Trophoblast cell (in vitro differentiated cells and primary cell): ENCODE data around the gene NBAS.
"Not testable (repeated sequence)": the region's sequence is repeated elsewhere in the genome, so short reads cannot be mapped to it uniquely, and the experiment has no call there.

Source experiments
- DNase-seq, 2 donors: peaks; one replicate each; pipeline ENCODE4 v3.0.0-alpha.2; 2016
- H2AFZ ChIP-seq: 2 replicates; pipeline ENCODE4 v1.6.1; 2013; ENCODE audit warnings: low read length, moderate library complexity, mild to moderate bottlenecking; ENCODE audit not compliant: insufficient read depth, poor library complexity
- H2AK5ac ChIP-seq: 2 replicates; pipeline ENCODE4 v1.6.1; 2013; ENCODE audit warnings: mild to moderate bottlenecking, low read length
- H2BK120ac ChIP-seq: 2 replicates; pipeline ENCODE4 v1.6.1; 2013; ENCODE audit warnings: low read length, mild to moderate bottlenecking, moderate library complexity; ENCODE audit not compliant: insufficient read depth, poor library complexity
- H2BK12ac ChIP-seq: 2 replicates; pipeline ENCODE4 v1.6.1; 2013; ENCODE audit warnings: mild to moderate bottlenecking, low read length, moderate library complexity
- H2BK5ac ChIP-seq: 2 replicates; pipeline ENCODE4 v1.6.1; 2013; ENCODE audit warnings: low read length, low read depth, moderate library complexity, mild to moderate bottlenecking; ENCODE audit not compliant: poor library complexity
- H3K14ac ChIP-seq: 2 replicates; pipeline ENCODE4 v1.6.1; 2013; ENCODE audit warnings: mild to moderate bottlenecking, low read length
- H3K18ac ChIP-seq: 2 replicates; pipeline ENCODE4 v1.6.1; 2013; ENCODE audit warnings: mild to moderate bottlenecking, low read length
- H3K23ac ChIP-seq: 2 replicates; pipeline ENCODE4 v1.6.1; 2013; ENCODE audit warnings: low read length
- H3K27ac ChIP-seq: 2 replicates; pipeline ENCODE4 v1.5.1; 2013; ENCODE audit warnings: low read depth, mild to moderate bottlenecking, inconsistent platforms, low read length, moderate library complexity
- H3K27me3 ChIP-seq: 2 replicates; pipeline ENCODE4 v1.6.1; 2013; ENCODE audit warnings: inconsistent platforms, mild to moderate bottlenecking, low read length, moderate library complexity; ENCODE audit not compliant: insufficient read depth
- H3K36me3 ChIP-seq, 2 experiments: 1 replicate in 1 of 2; 2 replicates in 1 of 2; pipeline ENCODE4 v1.6.1; 2013; ENCODE audit warnings: low read length in 2 of 2, mild to moderate bottlenecking in 2 of 2, moderate library complexity in 1 of 2; ENCODE audit not compliant: insufficient read depth in 2 of 2, control insufficient read depth in 1 of 2
- H3K4ac ChIP-seq: 2 replicates; pipeline ENCODE4 v1.6.1; 2013; ENCODE audit warnings: low read depth, mild to moderate bottlenecking, low read length, moderate library complexity
- H3K4me1 ChIP-seq, 2 experiments: 1 replicate in 1 of 2; 2 replicates in 1 of 2; pipeline ENCODE4 v1.6.1; 2013; ENCODE audit warnings: low read length in 2 of 2, mild to moderate bottlenecking in 2 of 2, moderate library complexity in 1 of 2; ENCODE audit not compliant: insufficient read depth in 2 of 2, control insufficient read depth in 1 of 2
- H3K4me2 ChIP-seq: 2 replicates; pipeline ENCODE4 v1.6.1; 2013; ENCODE audit warnings: inconsistent platforms, mild to moderate bottlenecking, low read length, moderate library complexity
- H3K4me3 ChIP-seq: 2 replicates; pipeline ENCODE4 v1.5.1; 2013; ENCODE audit warnings: mild to moderate bottlenecking, low read depth, low read length, inconsistent platforms
- H3K79me1 ChIP-seq: one replicate; pipeline ENCODE4 v1.6.1; 2013; ENCODE audit warnings: low read length
- H3K79me2 ChIP-seq: 2 replicates; pipeline ENCODE4 v1.6.1; 2013; ENCODE audit warnings: low read length, mild to moderate bottlenecking; ENCODE audit not compliant: control insufficient read depth, insufficient read depth, poor library complexity
- H3K9ac ChIP-seq: 2 replicates; pipeline ENCODE4 v1.6.1; 2013; ENCODE audit warnings: mild to moderate bottlenecking, low read length
- H3K9me3 ChIP-seq: 2 replicates; pipeline ENCODE4 v1.6.1; 2013; ENCODE audit warnings: low read depth, mild to moderate bottlenecking, control low read depth, inconsistent platforms, low read length; ENCODE audit not compliant: insufficient read depth
- H4K12ac ChIP-seq: 2 replicates; pipeline ENCODE4 v1.6.1; 2013; ENCODE audit warnings: low read depth, mild to moderate bottlenecking, low read length, moderate library complexity
- H4K8ac ChIP-seq: 2 replicates; pipeline ENCODE4 v1.6.1; 2013; ENCODE audit warnings: low read depth, mild to moderate bottlenecking, low read length, moderate library complexity
- H4K91ac ChIP-seq: one replicate; pipeline ENCODE4 v1.6.1; 2013; ENCODE audit warnings: low read depth, mild to moderate bottlenecking, low read length, moderate library complexity
- WGBS: extraction: QIAGEN DNeasy Blood & Tissue Kit; methylation state at CpG from one replicate; pipeline ENCODE4 v1.1.7; 2013; ENCODE audit warnings: missing lambda C conversion rate; ENCODE audit not compliant: insufficient read length, insufficient coverage; ENCODE audit errors: extremely low coverage; 5-methylcytosine and 5-hydroxymethylcytosine counted together

The NBAS gene

DNA sequence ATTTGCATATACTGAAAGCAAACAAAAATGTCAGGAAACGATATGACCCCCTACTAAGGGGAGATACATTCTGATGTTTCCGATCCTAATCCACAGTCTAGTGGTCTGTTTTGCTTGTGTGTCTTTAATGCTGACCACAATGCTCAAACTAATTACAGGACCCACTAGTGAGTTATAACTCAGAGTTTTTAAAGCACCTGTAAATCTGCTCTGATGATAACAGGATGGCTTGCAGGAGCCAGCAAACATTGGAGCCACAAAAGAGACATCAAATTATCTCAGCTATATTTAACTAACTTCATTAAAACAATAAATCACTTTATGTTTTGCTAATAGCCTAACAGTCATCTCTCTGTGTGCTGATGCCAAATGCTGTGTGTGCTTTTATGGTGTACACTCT lies 300.3 kb downstream of the NBAS start:
- H3K9ac ChIP-seq: no peak overlapping the region
- H2BK5ac ChIP-seq: no peak overlapping the region
- no peak overlapping the region for H3K4ac ChIP-seq
- no peak overlapping the region for H2BK12ac ChIP-seq
- no peak overlapping the region for H3K23ac ChIP-seq
- no peak overlapping the region for H4K12ac ChIP-seq
- no peak overlapping the region for H3K27ac ChIP-seq
- no peak overlapping the region for H4K8ac ChIP-seq
- no peaks in the 10 kb centered on the region for H3K79me2 ChIP-seq
- H3K79me1 ChIP-seq: no peaks in the 10 kb centered on the region
- H3K9me3 ChIP-seq: no peaks in the 10 kb centered on the region
- H2BK120ac ChIP-seq: no peak overlapping the region
- no peak overlapping the region for H3K4me3 ChIP-seq
- no peak overlapping the region for H2AFZ ChIP-seq
- H3K14ac ChIP-seq: no peak overlapping the region
- DNase-seq: no peak
- H3K4me1 ChIP-seq: no peaks in the 10 kb centered on the region
- H3K18ac ChIP-seq: no peak overlapping the region
- no peaks in the 10 kb centered on the region for H3K36me3 ChIP-seq
- H2AK5ac ChIP-seq: no peak overlapping the region
- WGBS: no CpG with 5 or more reads among the region's 2 CpGs
- H3K27me3 ChIP-seq: no peaks in the 10 kb centered on the region
- no peak overlapping the region for H3K4me2 ChIP-seq
- H4K91ac ChIP-seq: no peak overlapping the region

- Histone ChIP-seq H3K14ac (no peak overlapping the region), H3K4me3 (no peak overlapping the region), H3K27ac (no peak overlapping the region), H2AK5ac (no peak overlapping the region), H4K12ac (no peak overlapping the region), H3K23ac (no peak overlapping the region), H3K4me1 (no peaks in the 10 kb centered on the region), H3K18ac (no peak overlapping the region), H2BK5ac (no peak overlapping the region), H3K4ac (no peak overlapping the region), H2BK12ac (no peak overlapping the region), H3K36me3 (no peaks in the 10 kb centered on the region), H2AFZ (no peak overlapping the region), H3K4me2 (no peak overlapping the region), H3K79me2 (no peaks in the 10 kb centered on the region), H3K9ac (no peak overlapping the region), H2BK120ac (no peak overlapping the region), H4K8ac (no peak overlapping the region), H3K9me3 (no peaks in the 10 kb centered on the region), H3K27me3 (no peaks in the 10 kb centered on the region), H4K91ac (no peak overlapping the region), H3K79me1 (no peaks in the 10 kb centered on the region)
- DNase-seq: peak; percentile 58 to 82
- no CpG with 5 or more reads among the region's 3 CpGs for WGBS
Measured at GRCh38 chr2:15260196-15260595, 300.9 kb downstream of the NBAS start.

GRCh38 chr2:15259356-15259756 lies 301.8 kb downstream of the NBAS start:
- H3K23ac ChIP-seq: no peak overlapping the region
- no peak overlapping the region for H3K4me2 ChIP-seq
- no peak overlapping the region for H4K8ac ChIP-seq
- H2BK120ac ChIP-seq: no peak overlapping the region
- H3K9ac ChIP-seq: no peak overlapping the region
- H2BK5ac ChIP-seq: no peak overlapping the region
- H2AK5ac ChIP-seq: no peak overlapping the region
- no peaks in the 10 kb centered on the region for H3K27me3 ChIP-seq
- no peak overlapping the region for H2BK12ac ChIP-seq
- H3K4ac ChIP-seq: no peak overlapping the region
- no peak overlapping the region for H2AFZ ChIP-seq
- no CpG with 5 or more reads among the region's 1 CpG for WGBS
- no peak overlapping the region for H3K4me3 ChIP-seq
- no peak overlapping the region for H3K18ac ChIP-seq
- no peaks in the 10 kb centered on the region for H3K4me1 ChIP-seq
- no peak overlapping the region for H3K14ac ChIP-seq
- no peak overlapping the region for H3K27ac ChIP-seq
- H3K36me3 ChIP-seq: no peaks in the 10 kb centered on the region
- DNase-seq: no peak
- H3K79me1 ChIP-seq: no peaks in the 10 kb centered on the region
- no peaks in the 10 kb centered on the region for H3K9me3 ChIP-seq
- no peak overlapping the region for H4K12ac ChIP-seq
- H4K91ac ChIP-seq: no peak overlapping the region
- no peaks in the 10 kb centered on the region for H3K79me2 ChIP-seq

DNA sequence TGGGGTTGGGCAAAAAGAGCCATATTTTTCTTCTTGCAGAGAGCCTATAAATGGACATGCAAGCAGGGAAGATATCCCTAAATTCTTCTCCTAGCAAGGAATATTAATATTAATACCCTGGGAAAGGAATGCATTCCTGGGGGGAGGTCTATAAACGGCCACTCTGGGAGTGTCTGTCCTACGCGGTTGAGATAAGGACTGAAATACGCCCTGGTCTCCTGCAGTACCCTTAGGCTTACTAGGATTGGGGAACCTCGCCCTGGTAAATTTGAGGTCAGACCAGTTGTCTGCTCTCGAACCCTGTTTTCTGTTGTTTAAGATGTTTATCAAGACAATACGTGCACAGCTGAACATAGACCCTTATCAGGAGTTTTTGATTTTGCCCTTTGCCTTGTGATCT lies 302.7 kb downstream of the NBAS start:
- not testable (repeated sequence) for H3K4me3 ChIP-seq, H3K27me3 ChIP-seq, H4K12ac ChIP-seq, H3K27ac ChIP-seq, H2BK12ac ChIP-seq, H2BK120ac ChIP-seq, H3K23ac ChIP-seq, H4K8ac ChIP-seq, H2AK5ac ChIP-seq, H3K9me3 ChIP-seq, H3K14ac ChIP-seq, H3K9ac ChIP-seq, H3K4ac ChIP-seq, DNase-seq, H3K36me3 ChIP-seq, H3K18ac ChIP-seq, H3K79me2 ChIP-seq, H3K79me1 ChIP-seq, H3K4me2 ChIP-seq, H4K91ac ChIP-seq, H2AFZ ChIP-seq, H2BK5ac ChIP-seq, H3K4me1 ChIP-seq
- no CpG with 5 or more reads among the region's 7 CpGs for WGBS
